Measurements from ENCODE around the gene SNX32. TPM values are rescaled to one million over a fixed set of nuclear protein-coding genes. Genes with fewer than 3 reads are reported as not detected.

The SNX32 gene
- total and polyA plus RNA-seq, 9 of the 15 experiments (the other 6 are each of a cell fraction or from before 2014, with no cell fraction given) = 0.03 TPM; not detected in 7

DNA sequence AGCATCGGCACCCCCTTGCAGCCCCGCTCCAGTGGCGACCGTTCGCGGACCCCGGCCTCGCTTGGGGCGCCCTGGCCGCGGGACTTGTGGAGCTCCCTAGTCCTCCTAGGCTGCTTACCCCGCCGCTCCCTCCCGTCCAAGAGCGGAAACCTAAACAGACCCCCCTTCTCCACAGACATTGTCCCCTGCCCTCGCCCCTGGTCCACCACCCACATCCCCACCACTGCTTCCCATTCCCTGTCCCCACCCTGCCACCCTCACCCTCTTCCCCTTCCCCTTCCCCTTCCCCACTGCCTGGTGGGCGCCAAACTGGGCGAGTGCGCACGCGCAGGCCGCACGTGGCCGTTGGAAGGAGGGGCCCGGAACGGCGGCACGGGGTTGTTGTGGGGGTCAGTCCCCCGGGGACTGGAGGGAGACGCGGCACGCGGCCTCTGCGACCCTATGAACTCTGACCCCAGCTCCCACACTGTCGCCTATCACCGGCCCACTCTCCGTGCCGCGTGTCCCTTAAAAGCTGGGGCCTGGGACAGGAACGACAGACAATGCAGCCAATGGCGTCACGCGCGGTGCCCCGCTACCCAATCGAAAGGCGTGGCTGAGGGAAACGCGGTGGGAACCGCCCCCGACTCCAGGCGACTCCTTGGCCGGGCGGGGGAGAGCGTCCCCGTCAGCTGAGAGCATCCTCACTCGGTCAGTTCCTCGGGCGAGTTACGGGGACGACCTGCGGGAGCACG is at the start of gene SNX32 (continued):
- TF ChIP-seq, protein P1, sequence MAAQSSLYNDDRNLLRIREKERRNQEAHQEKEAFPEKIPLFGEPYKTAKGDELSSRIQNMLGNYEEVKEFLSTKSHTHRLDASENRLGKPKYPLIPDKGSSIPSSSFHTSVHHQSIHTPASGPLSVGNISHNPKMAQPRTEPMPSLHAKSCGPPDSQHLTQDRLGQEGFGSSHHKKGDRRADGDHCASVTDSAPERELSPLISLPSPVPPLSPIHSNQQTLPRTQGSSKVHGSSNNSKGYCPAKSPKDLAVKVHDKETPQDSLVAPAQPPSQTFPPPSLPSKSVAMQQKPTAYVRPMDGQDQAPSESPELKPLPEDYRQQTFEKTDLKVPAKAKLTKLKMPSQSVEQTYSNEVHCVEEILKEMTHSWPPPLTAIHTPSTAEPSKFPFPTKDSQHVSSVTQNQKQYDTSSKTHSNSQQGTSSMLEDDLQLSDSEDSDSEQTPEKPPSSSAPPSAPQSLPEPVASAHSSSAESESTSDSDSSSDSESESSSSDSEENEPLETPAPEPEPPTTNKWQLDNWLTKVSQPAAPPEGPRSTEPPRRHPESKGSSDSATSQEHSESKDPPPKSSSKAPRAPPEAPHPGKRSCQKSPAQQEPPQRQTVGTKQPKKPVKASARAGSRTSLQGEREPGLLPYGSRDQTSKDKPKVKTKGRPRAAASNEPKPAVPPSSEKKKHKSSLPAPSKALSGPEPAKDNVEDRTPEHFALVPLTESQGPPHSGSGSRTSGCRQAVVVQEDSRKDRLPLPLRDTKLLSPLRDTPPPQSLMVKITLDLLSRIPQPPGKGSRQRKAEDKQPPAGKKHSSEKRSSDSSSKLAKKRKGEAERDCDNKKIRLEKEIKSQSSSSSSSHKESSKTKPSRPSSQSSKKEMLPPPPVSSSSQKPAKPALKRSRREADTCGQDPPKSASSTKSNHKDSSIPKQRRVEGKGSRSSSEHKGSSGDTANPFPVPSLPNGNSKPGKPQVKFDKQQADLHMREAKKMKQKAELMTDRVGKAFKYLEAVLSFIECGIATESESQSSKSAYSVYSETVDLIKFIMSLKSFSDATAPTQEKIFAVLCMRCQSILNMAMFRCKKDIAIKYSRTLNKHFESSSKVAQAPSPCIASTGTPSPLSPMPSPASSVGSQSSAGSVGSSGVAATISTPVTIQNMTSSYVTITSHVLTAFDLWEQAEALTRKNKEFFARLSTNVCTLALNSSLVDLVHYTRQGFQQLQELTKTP (IDR thresholded peaks at IDR 0.05; ENCODE audit: low read depth in 1 of 2, partially characterized antibody in 2 of 2) = no peak
- TF ChIP-seq ZNF551 (CRISPR knock-in tag; IDR thresholded peaks at IDR 0.05) (no peak), PURB (CRISPR knock-in tag; IDR thresholded peaks at IDR 0.05; ENCODE audit: low read depth) (no peak), NFYB (IDR thresholded peaks at IDR 0.05; ENCODE audit: extremely low read depth, insufficient read length) (peak; percentile 89), TOE1 (IDR thresholded peaks at IDR 0.05; ENCODE audit: borderline replicate concordance) (peak; percentile 90), TOE1 (CRISPR knock-in tag; IDR thresholded peaks at IDR 0.05; ENCODE audit: borderline replicate concordance, low read depth) (no peak), ATF1 (CRISPR knock-in tag; IDR thresholded peaks at IDR 0.05) (no peak), ATF1 (tag; IDR thresholded peaks at IDR 0.05) (peak; percentile 64), PCBP1 (IDR thresholded peaks at IDR 0.05; ENCODE audit: low read depth, low read length, poor library complexity, severe bottlenecking) (peak; percentile 97), SPI1 (IDR thresholded peaks at IDR 0.05; ENCODE audit: borderline replicate concordance, low read depth, low read length) (no peak), NFIC (IDR thresholded peaks at IDR 0.05) (no peak), FOS (IDR thresholded peaks at IDR 0.05; ENCODE audit: extremely low read depth, insufficient read length) (peak; percentile 94)
- TF ChIP-seq, protein P2, sequence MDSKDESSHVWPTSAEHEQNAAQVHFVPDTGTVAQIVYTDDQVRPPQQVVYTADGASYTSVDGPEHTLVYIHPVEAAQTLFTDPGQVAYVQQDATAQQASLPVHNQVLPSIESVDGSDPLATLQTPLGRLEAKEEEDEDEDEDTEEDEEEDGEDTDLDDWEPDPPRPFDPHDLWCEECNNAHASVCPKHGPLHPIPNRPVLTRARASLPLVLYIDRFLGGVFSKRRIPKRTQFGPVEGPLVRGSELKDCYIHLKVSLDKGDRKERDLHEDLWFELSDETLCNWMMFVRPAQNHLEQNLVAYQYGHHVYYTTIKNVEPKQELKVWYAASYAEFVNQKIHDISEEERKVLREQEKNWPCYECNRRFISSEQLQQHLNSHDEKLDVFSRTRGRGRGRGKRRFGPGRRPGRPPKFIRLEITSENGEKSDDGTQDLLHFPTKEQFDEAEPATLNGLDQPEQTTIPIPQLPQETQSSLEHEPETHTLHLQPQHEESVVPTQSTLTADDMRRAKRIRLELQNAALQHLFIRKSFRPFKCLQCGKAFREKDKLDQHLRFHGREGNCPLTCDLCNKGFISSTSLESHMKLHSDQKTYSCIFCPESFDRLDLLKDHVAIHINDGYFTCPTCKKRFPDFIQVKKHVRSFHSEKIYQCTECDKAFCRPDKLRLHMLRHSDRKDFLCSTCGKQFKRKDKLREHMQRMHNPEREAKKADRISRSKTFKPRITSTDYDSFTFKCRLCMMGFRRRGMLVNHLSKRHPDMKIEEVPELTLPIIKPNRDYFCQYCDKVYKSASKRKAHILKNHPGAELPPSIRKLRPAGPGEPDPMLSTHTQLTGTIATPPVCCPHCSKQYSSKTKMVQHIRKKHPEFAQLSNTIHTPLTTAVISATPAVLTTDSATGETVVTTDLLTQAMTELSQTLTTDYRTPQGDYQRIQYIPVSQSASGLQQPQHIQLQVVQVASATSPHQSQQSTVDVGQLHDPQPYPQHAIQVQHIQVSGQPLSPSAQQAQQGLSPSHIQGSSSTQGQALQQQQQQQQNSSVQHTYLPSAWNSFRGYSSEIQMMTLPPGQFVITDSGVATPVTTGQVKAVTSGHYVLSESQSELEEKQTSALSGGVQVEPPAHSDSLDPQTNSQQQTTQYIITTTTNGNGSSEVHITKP (IDR thresholded peaks at IDR 0.05; ENCODE audit: partially characterized antibody) = peak; percentile 45
- TF ChIP-seq, protein P3, sequence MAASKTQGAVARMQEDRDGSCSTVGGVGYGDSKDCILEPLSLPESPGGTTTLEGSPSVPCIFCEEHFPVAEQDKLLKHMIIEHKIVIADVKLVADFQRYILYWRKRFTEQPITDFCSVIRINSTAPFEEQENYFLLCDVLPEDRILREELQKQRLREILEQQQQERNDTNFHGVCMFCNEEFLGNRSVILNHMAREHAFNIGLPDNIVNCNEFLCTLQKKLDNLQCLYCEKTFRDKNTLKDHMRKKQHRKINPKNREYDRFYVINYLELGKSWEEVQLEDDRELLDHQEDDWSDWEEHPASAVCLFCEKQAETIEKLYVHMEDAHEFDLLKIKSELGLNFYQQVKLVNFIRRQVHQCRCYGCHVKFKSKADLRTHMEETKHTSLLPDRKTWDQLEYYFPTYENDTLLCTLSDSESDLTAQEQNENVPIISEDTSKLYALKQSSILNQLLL (CRISPR knock-in tag; IDR thresholded peaks at IDR 0.05; ENCODE audit: borderline replicate concordance) = no peak
- TF ChIP-seq, protein P4, sequence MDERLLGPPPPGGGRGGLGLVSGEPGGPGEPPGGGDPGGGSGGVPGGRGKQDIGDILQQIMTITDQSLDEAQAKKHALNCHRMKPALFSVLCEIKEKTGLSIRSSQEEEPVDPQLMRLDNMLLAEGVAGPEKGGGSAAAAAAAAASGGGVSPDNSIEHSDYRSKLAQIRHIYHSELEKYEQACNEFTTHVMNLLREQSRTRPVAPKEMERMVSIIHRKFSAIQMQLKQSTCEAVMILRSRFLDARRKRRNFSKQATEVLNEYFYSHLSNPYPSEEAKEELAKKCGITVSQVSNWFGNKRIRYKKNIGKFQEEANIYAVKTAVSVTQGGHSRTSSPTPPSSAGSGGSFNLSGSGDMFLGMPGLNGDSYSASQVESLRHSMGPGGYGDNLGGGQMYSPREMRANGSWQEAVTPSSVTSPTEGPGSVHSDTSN (CRISPR knock-in tag; IDR thresholded peaks at IDR 0.05; ENCODE audit: low read depth) = peak; percentile 74
- TF ChIP-seq, protein P4 (tag; conservative IDR thresholded peaks at IDR 0.05; ENCODE audit: low read depth) = peak; percentile 92
